22Rv1 (cell line): ENCODE data around the gene SKIDA1.

Experiments
- CTCF ChIP-seq: fragments of 450-650 bp; IDR thresholded peaks from 2 replicates; pipeline ENCODE4 v1.5.1; 2017; ENCODE audit warnings: mild to moderate bottlenecking
- ZFX ChIP-seq: fragments of 450-650 bp; IDR thresholded peaks from 2 replicates; pipeline ENCODE4 v1.6.1; 2017; ENCODE audit warnings: antibody characterized with exemption, borderline replicate concordance

DNA sequence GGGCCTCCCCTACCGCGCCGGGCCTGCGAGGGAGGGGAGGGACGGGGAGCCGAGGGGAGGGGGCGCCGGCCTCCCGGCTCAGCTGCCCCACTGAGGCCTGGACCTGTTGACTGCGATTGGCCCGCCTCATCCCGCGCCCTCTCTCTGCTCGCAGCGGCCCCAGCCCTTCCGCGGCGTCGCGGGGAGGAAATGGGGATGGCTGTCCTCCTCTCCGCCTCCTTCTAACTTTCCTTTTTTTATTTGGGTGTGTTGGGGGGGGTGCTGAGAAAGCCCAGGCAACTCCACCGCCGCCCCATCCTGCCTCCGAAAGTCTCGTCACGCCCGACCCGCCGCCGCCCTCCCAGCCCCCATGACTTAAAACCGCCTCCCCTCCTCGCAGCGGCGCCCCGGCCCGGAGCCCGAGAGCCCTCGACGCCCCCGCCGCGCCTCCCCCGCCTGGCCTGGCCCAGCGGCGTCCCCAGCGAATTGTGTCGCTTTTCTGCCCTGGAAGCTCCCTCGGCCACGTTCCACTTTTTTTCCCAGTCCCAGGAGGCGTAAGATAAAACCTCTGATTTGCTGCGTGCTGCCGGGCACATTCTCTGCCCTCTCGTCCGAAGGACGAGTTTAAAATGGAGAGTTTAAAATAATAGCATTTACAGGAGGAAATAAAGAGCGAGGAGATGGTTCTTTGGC lies 842 bp upstream of the SKIDA1 start:
- TF ChIP-seq CTCF (no peak), ZFX (no peak)
